Keratinocyte (primary cell): ENCODE results near the gene SNTG2. TPM values are rescaled to one million over a fixed set of nuclear protein-coding genes. Genes with fewer than 3 reads are reported as not detected.

Source experiments
- DNase-seq: peaks from one replicate; pipeline ENCODE4 v3.0.0-alpha.2; 2011; ENCODE audit warnings: low read depth, missing footprints, low spot score
- FAIRE-seq: peaks from 2 replicates; lab custom pipeline; 2011; peaks lifted over from hg19 to GRCh38; lab: Jason Lieb, UNC
- H2AFZ ChIP-seq: 2 replicates; pipeline ENCODE4 v1.6.0; 2012; ENCODE audit warnings: low read length, control low read depth, inconsistent platforms; ENCODE audit not compliant: control insufficient read depth
- H3K27ac ChIP-seq: 2 replicates; pipeline ENCODE4 v1.5.1; 2011; ENCODE audit warnings: low read length; ENCODE audit not compliant: control insufficient read depth, insufficient read depth
- H3K27me3 ChIP-seq: 3 replicates; pipeline ENCODE4 v1.6.0; 2011; ENCODE audit warnings: low read length; ENCODE audit not compliant: control insufficient read depth, insufficient read depth; ENCODE audit errors: extremely low read depth
- H3K36me3 ChIP-seq, 2 experiments: 2 replicates in 1 of 2; 3 replicates in 1 of 2; pipeline ENCODE4 v1.5.1; 2011; ENCODE audit warnings: low read length in 2 of 2, mild to moderate bottlenecking in 1 of 2; ENCODE audit not compliant: control insufficient read depth in 2 of 2, insufficient read depth in 2 of 2; ENCODE audit errors: extremely low read depth in 1 of 2
- H3K4me1 ChIP-seq: 3 replicates; pipeline ENCODE4 v1.5.1; 2011; ENCODE audit warnings: low read length; ENCODE audit not compliant: control insufficient read depth, insufficient read depth; ENCODE audit errors: extremely low read depth
- H3K4me2 ChIP-seq: 3 replicates; pipeline ENCODE4 v1.6.0; 2011; ENCODE audit warnings: low read depth, low read length; ENCODE audit not compliant: control insufficient read depth, insufficient read depth; ENCODE audit errors: extremely low read depth
- H3K4me3 ChIP-seq, 3 experiments: fragments of 200-600 bp in 1 of 3; sonication (generic) in 1 of 3; 2 replicates in 2 of 3; 3 replicates in 1 of 3; pipeline ENCODE4 v1.5.1; 2011 to 2016; ENCODE audit warnings: low read length in 3 of 3, mild to moderate bottlenecking in 3 of 3, control low read depth in 2 of 3, inconsistent platforms in 1 of 3, low read depth in 1 of 3, mixed read lengths in 1 of 3, mixed run types in 1 of 3, moderate library complexity in 1 of 3; ENCODE audit not compliant: control insufficient read depth in 2 of 3, insufficient read depth in 2 of 3; ENCODE audit errors: extremely low read depth in 1 of 3
- H3K79me2 ChIP-seq: 2 replicates; pipeline ENCODE4 v1.6.0; 2012; ENCODE audit warnings: low read length; ENCODE audit not compliant: control insufficient read depth, insufficient read depth
- H3K9ac ChIP-seq: 3 replicates; pipeline ENCODE4 v1.6.0; 2011; ENCODE audit warnings: low read length; ENCODE audit not compliant: control insufficient read depth, insufficient read depth; ENCODE audit errors: extremely low read depth
- H3K9me1 ChIP-seq: 3 replicates; pipeline ENCODE4 v1.6.0; 2011; ENCODE audit warnings: low read length; ENCODE audit not compliant: control insufficient read depth, insufficient read depth; ENCODE audit errors: extremely low read depth
- H3K9me3 ChIP-seq: 2 replicates; pipeline ENCODE4 v1.5.1; 2012; ENCODE audit warnings: low read depth, low read length; ENCODE audit not compliant: control insufficient read depth
- H4K20me1 ChIP-seq: 3 replicates; pipeline ENCODE4 v1.6.0; 2011; ENCODE audit warnings: low read length; ENCODE audit not compliant: control insufficient read depth, insufficient read depth; ENCODE audit errors: extremely low read depth
- EZH2 ChIP-seq: IDR thresholded peaks from one replicate; pipeline ENCODE4 v1.6.1; 2012; ENCODE audit warnings: inconsistent platforms, mild to moderate bottlenecking, low read length, moderate library complexity
- dilution Hi-C: fragments of 300-500 bp; cut with MboI; formaldehyde crosslinking; loops from one replicate; pipeline ENCODE4 v1.7.0; 2020; ENCODE audit warnings: low sequenced_read_pairs; ENCODE audit not compliant: extremely low pct_ligation_motif_present
- polyA plus RNA-seq, 5 experiments: library from polyadenylated mRNA; depleted of rRNA in 3 of 5; stranded (reverse) in 3 of 5; stranded (forward) in 1 of 5; unstranded in 1 of 5; fragments of >200 nt; gene quantifications; 1 replicate in 1 of 5; 2 replicates in 3 of 5; 3 replicates in 1 of 5; pipeline versions ENCODE4 v1.2.1 to v1.2.3, GENCODE V29; 2011 to 2012; ENCODE audit warnings: missing spikeins in 2 of 5, low read depth in 1 of 5, low replicate concordance in 1 of 5
- TF ChIP-seq, protein P1 (sequence below), 3 experiments: IDR thresholded peaks in 1 of 3; conservative IDR thresholded peaks in 1 of 3; optimal IDR thresholded peaks in 1 of 3; 2 replicates in 2 of 3; 3 replicates in 1 of 3; pipeline versions ENCODE3 to v1.5.1; 2011; ENCODE audit warnings: low read length in 3 of 3, mild to moderate bottlenecking in 3 of 3, moderate library complexity in 2 of 3, control low read depth in 1 of 3, inconsistent platforms in 1 of 3; ENCODE audit not compliant: insufficient read depth in 2 of 3; ENCODE audit errors: extremely low read depth in 1 of 3

SNTG2 gene
- polyA plus RNA-seq, 1 donor (not counting 4 experiments of a cell fraction or from before 2014, with no cell fraction given), result not detected

DNA sequence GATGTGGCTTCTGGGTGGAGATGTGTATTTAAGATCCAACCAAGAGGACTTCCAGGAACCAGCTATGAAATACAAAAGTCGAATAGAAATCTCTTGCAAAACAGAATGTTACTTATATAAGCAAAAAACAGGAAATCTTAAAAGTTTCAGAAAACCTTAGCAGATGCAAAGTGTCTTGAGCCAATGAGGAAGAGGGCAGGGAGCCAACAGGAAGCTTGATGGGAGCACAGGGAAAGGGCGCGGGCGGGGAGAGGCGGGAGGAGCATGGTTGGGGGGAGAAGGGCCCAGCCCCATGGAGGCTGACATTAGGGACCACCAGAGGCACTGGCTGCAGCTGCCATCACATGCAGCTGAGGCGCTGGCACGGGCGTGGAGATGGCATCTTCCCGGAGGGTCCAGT, 203.3 kb downstream of the SNTG2 start:
- no peak overlapping the region for H3K4me2 ChIP-seq
- FAIRE-seq, result no peak
- DNase-seq, result no peak
- no peak overlapping the region for H3K9ac ChIP-seq
- peaks cover 3% of the 10 kb centered on the region for H3K9me3 ChIP-seq
- no peak overlapping the region for H2AFZ ChIP-seq
- H3K9me1 ChIP-seq, result no peaks in the 10 kb centered on the region
- no peaks in the 10 kb centered on the region for H3K36me3 ChIP-seq
- no peaks in the 10 kb centered on the region for H3K79me2 ChIP-seq
- dilution Hi-C loops, result no loop called here
- H3K4me3 ChIP-seq, result no peak overlapping the region
- TF ChIP-seq, protein P1, sequence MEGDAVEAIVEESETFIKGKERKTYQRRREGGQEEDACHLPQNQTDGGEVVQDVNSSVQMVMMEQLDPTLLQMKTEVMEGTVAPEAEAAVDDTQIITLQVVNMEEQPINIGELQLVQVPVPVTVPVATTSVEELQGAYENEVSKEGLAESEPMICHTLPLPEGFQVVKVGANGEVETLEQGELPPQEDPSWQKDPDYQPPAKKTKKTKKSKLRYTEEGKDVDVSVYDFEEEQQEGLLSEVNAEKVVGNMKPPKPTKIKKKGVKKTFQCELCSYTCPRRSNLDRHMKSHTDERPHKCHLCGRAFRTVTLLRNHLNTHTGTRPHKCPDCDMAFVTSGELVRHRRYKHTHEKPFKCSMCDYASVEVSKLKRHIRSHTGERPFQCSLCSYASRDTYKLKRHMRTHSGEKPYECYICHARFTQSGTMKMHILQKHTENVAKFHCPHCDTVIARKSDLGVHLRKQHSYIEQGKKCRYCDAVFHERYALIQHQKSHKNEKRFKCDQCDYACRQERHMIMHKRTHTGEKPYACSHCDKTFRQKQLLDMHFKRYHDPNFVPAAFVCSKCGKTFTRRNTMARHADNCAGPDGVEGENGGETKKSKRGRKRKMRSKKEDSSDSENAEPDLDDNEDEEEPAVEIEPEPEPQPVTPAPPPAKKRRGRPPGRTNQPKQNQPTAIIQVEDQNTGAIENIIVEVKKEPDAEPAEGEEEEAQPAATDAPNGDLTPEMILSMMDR (optimal IDR thresholded peaks at IDR 0.05 in 1 of 3, IDR thresholded peaks at IDR 0.05 in 1 of 3, conservative IDR thresholded peaks at IDR 0.05 in 1 of 3; ENCODE audit: extremely low read depth in 1 of 3, insufficient read depth in 2 of 3, low read length in 3 of 3), result no peak
- TF ChIP-seq EZH2, result no peak
- no peaks in the 10 kb centered on the region for H3K27me3 ChIP-seq
- no peaks in the 10 kb centered on the region for H3K4me1 ChIP-seq
- no peaks in the 10 kb centered on the region for H4K20me1 ChIP-seq
- H3K27ac ChIP-seq, result no peak overlapping the region

DNA sequence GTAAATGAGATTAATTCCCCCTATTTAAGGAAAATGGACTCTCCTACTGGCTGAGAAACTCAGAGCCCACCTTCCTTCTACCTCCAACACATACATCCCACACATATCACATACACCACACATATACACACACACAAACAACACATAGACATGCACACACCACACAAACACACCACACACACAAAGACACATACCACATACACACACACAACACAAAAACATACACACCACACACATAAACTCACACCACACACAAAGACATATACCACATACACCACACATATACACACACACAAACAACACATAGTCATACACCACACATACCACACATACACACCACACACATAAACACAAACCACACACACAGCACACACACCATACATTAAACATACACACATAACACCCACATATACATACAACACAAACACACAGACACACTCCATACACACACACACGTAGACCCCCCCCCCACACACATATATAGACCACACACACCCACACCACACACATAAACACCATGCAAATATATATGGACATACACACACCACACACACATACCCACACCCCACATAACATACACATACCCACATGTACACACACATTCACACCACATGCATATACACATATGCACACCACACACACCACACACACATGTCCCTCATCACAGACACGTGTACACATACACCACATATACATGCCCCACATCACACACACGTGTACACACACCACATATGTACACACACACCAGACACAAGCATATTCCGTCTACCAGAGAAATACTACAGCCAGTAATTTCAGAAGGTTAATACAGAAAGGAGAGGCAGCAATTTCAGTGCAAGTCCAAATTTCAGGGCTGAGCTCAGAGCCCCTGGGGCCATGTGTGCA, 204.3 kb downstream of the SNTG2 start:
- H3K36me3 ChIP-seq, result no peaks in the 10 kb centered on the region
- no peaks in the 10 kb centered on the region for H3K27me3 ChIP-seq
- no peak overlapping the region for H2AFZ ChIP-seq
- no peaks in the 10 kb centered on the region for H3K9me1 ChIP-seq
- no peaks in the 10 kb centered on the region for H4K20me1 ChIP-seq
- no peak overlapping the region for H3K9ac ChIP-seq
- H3K79me2 ChIP-seq, result no peaks in the 10 kb centered on the region
- DNase-seq, result no peak
- peaks cover 3% of the 10 kb centered on the region for H3K9me3 ChIP-seq
- no peaks in the 10 kb centered on the region for H3K4me1 ChIP-seq
- H3K4me3 ChIP-seq, result no peak overlapping the region
- H3K4me2 ChIP-seq, result no peak overlapping the region
- dilution Hi-C loops, result no loop called here
- no peak overlapping the region for H3K27ac ChIP-seq
- no peak for FAIRE-seq
- TF ChIP-seq EZH2, result no peak
- TF ChIP-seq, protein P1 (optimal IDR thresholded peaks at IDR 0.05 in 1 of 3, IDR thresholded peaks at IDR 0.05 in 1 of 3, conservative IDR thresholded peaks at IDR 0.05 in 1 of 3; ENCODE audit: extremely low read depth in 1 of 3, insufficient read depth in 2 of 3, low read length in 3 of 3), result no peak
